K562 (cell line): ENCODE results near the gene LAMB2. TPM values are rescaled to one million over a fixed set of nuclear protein-coding genes. Genes with fewer than 3 reads are reported as not detected.
A peak's percentile ranks its signal among the peaks of the same experiment; 100 is the strongest.

Experiments
- CBX2 ChIP-seq: fragments of 200-600 bp; sonication (generic); IDR thresholded peaks from one replicate; pipeline ENCODE4 v1.6.1; 2012; ENCODE audit warnings: mild to moderate bottlenecking, low read length, inconsistent platforms; ENCODE audit not compliant: insufficient read depth, poor library complexity, severe bottlenecking
- ESRRA ChIP-seq: fragments of 450-650 bp; IDR thresholded peaks from 2 replicates; pipeline ENCODE4 v1.6.1; 2014; ENCODE audit warnings: low read depth, mild to moderate bottlenecking, moderate library complexity, borderline replicate concordance
- MAZ ChIP-seq, 2 experiments: fragments of 450-650 bp in 1 of 2; sonication (generic) in 1 of 2; formaldehyde crosslinking; IDR thresholded peaks in 1 of 2; conservative IDR thresholded peaks in 1 of 2; 2 replicates each; pipeline versions ENCODE4 v1.4.0 to v1.5.0; 2020; ENCODE audit warnings: mild to moderate bottlenecking in 1 of 2, missing genetic modification reagents in 1 of 2
- NFXL1 ChIP-seq: fragments of 450-650 bp; formaldehyde crosslinking; IDR thresholded peaks from 2 replicates; pipeline ENCODE4 v1.4.0; 2021; ENCODE audit warnings: mild to moderate bottlenecking
- PPARD ChIP-seq: fragments of 250-450 bp; sonication (Bioruptor Pico); IDR thresholded peaks from 2 replicates; pipeline ENCODE4 v1.8.0; 2022; ENCODE audit warnings: inconsistent platforms, mild to moderate bottlenecking, moderate library complexity
- RB1 ChIP-seq: fragments of 450-650 bp; IDR thresholded peaks from 2 replicates; pipeline ENCODE4 v1.6.1; 2017; ENCODE audit warnings: low read depth, mild to moderate bottlenecking
- TAF9B ChIP-seq: fragments of 450-650 bp; IDR thresholded peaks from 2 replicates; pipeline ENCODE4 v1.6.1; 2018; ENCODE audit warnings: mild to moderate bottlenecking; ENCODE audit not compliant: partially characterized antibody
- ZNF561 ChIP-seq: fragments of 450-650 bp; formaldehyde crosslinking; conservative IDR thresholded peaks from 2 replicates; pipeline ENCODE4 v1.4.0; 2020; ENCODE audit warnings: mild to moderate bottlenecking, moderate library complexity
- ZNF764 ChIP-seq: fragments of 250-450 bp; sonication (Bioruptor Pico); IDR thresholded peaks from 2 replicates; pipeline ENCODE4 v1.4.0; 2020; ENCODE audit warnings: low read depth, mild to moderate bottlenecking, moderate library complexity
- ZNF830 ChIP-seq: fragments of 250-450 bp; sonication (Bioruptor Pico); IDR thresholded peaks from 2 replicates; pipeline ENCODE4 v1.5.0; 2021; ENCODE audit warnings: mild to moderate bottlenecking
- polyA plus RNA-seq, 8 experiments: library from polyadenylated mRNA; depleted of rRNA in 4 of 8; stranded (reverse) in 5 of 8; unstranded in 3 of 8; fragments of >200 nt; fragmentation: Nextera tagmentation in 2 of 8; fragmentation: Illumina TruSeq in 1 of 8; extraction: Ambion mirVana in 2 of 8; extraction: Trizol in 1 of 8; gene quantifications; 2 replicates each; pipeline versions ENCODE4 v1.2.1 to v1.2.3, GENCODE V29; 2011 to 2014; ENCODE audit warnings: inconsistent platforms in 1 of 8, missing spikeins in 1 of 8
- total RNA-seq, 7 experiments: library from RNA; depleted of rRNA in 6 of 7; stranded (reverse); fragments of >200 nt in 6 of 7; fragmentation: Illumina TruSeq in 2 of 7; extraction: Trizol in 2 of 7; gene quantifications; 2 replicates each; pipeline versions ENCODE4 v1.2.1 to v1.2.3, GENCODE V29; 2011 to 2021; ENCODE audit warnings: low replicate concordance in 1 of 7
- TF ChIP-seq, protein P1 (sequence below): sonication (generic); formaldehyde crosslinking; IDR thresholded peaks from 2 replicates; pipeline ENCODE4 v1.8.0; 2022; ENCODE audit warnings: mild to moderate bottlenecking, missing genetic modification reagents
- TF ChIP-seq, protein P2 (sequence below): fragments of 200-800 bp; sonication (Bioruptor generic); IDR thresholded peaks from 2 replicates; pipeline ENCODE4 v1.6.1; 2017; ENCODE audit warnings: missing genetic modification characterization, missing compliant biosample characterization
- TF ChIP-seq, protein P3 (sequence below): sonication (generic); formaldehyde crosslinking; IDR thresholded peaks from 2 replicates; pipeline ENCODE4 v1.8.0; 2022; ENCODE audit warnings: mild to moderate bottlenecking, missing genetic modification reagents
- TF ChIP-seq, protein P4 (sequence below): fragments of 250-450 bp; sonication (Bioruptor Pico); IDR thresholded peaks from 2 replicates; pipeline ENCODE4 v1.8.0; 2021; ENCODE audit warnings: moderate library complexity, mild to moderate bottlenecking, inconsistent platforms

LAMB2 gene
- total and polyA plus RNA-seq, 9 of the 15 experiments (the other 6 are each of a cell fraction or from before 2014, with no cell fraction given), result 1.4 to 26.0 (median 16.2) TPM

- TF ChIP-seq, protein P1, sequence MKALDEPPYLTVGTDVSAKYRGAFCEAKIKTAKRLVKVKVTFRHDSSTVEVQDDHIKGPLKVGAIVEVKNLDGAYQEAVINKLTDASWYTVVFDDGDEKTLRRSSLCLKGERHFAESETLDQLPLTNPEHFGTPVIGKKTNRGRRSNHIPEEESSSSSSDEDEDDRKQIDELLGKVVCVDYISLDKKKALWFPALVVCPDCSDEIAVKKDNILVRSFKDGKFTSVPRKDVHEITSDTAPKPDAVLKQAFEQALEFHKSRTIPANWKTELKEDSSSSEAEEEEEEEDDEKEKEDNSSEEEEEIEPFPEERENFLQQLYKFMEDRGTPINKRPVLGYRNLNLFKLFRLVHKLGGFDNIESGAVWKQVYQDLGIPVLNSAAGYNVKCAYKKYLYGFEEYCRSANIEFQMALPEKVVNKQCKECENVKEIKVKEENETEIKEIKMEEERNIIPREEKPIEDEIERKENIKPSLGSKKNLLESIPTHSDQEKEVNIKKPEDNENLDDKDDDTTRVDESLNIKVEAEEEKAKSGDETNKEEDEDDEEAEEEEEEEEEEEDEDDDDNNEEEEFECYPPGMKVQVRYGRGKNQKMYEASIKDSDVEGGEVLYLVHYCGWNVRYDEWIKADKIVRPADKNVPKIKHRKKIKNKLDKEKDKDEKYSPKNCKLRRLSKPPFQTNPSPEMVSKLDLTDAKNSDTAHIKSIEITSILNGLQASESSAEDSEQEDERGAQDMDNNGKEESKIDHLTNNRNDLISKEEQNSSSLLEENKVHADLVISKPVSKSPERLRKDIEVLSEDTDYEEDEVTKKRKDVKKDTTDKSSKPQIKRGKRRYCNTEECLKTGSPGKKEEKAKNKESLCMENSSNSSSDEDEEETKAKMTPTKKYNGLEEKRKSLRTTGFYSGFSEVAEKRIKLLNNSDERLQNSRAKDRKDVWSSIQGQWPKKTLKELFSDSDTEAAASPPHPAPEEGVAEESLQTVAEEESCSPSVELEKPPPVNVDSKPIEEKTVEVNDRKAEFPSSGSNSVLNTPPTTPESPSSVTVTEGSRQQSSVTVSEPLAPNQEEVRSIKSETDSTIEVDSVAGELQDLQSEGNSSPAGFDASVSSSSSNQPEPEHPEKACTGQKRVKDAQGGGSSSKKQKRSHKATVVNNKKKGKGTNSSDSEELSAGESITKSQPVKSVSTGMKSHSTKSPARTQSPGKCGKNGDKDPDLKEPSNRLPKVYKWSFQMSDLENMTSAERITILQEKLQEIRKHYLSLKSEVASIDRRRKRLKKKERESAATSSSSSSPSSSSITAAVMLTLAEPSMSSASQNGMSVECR (CRISPR knock-in tag), result 0 out of 2 replicates have a peak, but pooled peaks have one; percentile 8
- TF ChIP-seq TAF9B (peak; percentile 70), ZNF561 (no peak), CBX2 (no peak), RB1 (no peak), NFXL1 (CRISPR knock-in tag) (no peak), ZNF830 (CRISPR knock-in tag) (no peak), MAZ (CRISPR knock-in tag; conservative IDR thresholded peaks at IDR 0.05 in 1 of 2, IDR thresholded peaks at IDR 0.05 in 1 of 2) (peak in 1 of 2 experiments; percentile 30; a peak in 2 of 4 replicates), PPARD (CRISPR knock-in tag) (no peak), ESRRA (peak; percentile 77), ZNF764 (CRISPR knock-in tag) (no peak)
- TF ChIP-seq, protein P2, sequence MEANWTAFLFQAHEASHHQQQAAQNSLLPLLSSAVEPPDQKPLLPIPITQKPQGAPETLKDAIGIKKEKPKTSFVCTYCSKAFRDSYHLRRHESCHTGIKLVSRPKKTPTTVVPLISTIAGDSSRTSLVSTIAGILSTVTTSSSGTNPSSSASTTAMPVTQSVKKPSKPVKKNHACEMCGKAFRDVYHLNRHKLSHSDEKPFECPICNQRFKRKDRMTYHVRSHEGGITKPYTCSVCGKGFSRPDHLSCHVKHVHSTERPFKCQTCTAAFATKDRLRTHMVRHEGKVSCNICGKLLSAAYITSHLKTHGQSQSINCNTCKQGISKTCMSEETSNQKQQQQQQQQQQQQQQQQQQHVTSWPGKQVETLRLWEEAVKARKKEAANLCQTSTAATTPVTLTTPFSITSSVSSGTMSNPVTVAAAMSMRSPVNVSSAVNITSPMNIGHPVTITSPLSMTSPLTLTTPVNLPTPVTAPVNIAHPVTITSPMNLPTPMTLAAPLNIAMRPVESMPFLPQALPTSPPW (CRISPR knock-in tag), result peak; percentile 36; the same call in 1 of the 2 replicates
- TF ChIP-seq, protein P3, sequence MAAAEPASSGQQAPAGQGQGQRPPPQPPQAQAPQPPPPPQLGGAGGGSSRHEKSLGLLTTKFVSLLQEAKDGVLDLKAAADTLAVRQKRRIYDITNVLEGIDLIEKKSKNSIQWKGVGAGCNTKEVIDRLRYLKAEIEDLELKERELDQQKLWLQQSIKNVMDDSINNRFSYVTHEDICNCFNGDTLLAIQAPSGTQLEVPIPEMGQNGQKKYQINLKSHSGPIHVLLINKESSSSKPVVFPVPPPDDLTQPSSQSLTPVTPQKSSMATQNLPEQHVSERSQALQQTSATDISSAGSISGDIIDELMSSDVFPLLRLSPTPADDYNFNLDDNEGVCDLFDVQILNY (CRISPR knock-in tag), result no peak
- TF ChIP-seq, protein P4, sequence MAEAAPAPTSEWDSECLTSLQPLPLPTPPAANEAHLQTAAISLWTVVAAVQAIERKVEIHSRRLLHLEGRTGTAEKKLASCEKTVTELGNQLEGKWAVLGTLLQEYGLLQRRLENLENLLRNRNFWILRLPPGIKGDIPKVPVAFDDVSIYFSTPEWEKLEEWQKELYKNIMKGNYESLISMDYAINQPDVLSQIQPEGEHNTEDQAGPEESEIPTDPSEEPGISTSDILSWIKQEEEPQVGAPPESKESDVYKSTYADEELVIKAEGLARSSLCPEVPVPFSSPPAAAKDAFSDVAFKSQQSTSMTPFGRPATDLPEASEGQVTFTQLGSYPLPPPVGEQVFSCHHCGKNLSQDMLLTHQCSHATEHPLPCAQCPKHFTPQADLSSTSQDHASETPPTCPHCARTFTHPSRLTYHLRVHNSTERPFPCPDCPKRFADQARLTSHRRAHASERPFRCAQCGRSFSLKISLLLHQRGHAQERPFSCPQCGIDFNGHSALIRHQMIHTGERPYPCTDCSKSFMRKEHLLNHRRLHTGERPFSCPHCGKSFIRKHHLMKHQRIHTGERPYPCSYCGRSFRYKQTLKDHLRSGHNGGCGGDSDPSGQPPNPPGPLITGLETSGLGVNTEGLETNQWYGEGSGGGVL (CRISPR knock-in tag), result no peak
Measured at GRCh38 chr3:49104427-49105291, 28.2 kb downstream of the LAMB2 start, which contains the start of gene QARS1 (continued).
